ENCODE measurements around the gene PIK3R5.

DNA sequence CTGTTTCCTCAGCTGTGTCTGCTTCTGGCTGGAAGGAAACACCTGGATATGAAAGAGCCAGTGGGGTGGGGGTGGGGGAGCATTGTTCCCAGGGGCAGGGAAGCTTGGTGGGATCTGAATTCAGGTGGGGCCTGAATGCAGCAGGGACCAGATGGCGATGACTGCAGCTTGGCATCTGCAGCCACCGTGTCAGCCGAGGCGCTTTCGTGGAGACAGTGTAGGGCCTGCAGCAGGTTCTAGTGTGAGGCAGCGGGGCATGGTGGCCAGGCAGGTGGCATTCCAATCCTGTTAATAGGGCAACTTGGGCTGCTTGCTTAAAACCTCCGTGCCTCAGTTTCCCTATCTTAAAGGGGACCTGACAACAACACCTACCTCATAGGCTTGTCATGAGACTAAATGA lies 99.7 kb downstream of the PIK3R5 start:
- TF ChIP-seq GATA2 (IDR thresholded peaks at IDR 0.05; ENCODE audit: low read depth, low read length) (no peak), GATA3 (IDR thresholded peaks at IDR 0.05; ENCODE audit: low read depth, low read length) (no peak)

Data from SH-SY5Y (cell line).